GM15510 (cell line): ENCODE measurements around the gene GAPVD1.

Experiments used
- POLR2A ChIP-seq: IDR thresholded peaks from 3 replicates; pipeline ENCODE4 v1.6.1; 2011; ENCODE audit warnings: borderline replicate concordance; ENCODE audit not compliant: insufficient read length; ENCODE audit errors: extremely low read depth

The GAPVD1 gene

DNA sequence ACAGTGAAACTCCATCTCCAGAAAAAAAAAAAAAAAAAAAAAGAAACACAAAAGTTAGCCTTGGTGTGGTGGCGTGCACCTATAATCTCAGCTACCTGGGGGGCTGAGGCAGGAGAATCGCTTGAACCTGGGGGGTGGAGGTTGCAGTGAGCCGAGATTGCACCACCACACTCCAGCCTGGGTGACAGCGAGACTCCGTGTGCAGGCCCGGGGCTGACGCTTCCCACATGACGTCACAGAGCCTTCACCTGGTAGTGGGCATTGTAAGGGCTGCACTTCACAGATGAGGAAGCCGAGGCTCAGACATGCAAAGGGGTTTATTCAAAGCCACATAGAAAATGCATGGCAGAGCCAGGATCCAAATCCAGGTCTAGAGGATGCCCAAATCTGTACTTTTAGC lies 114.2 kb downstream of the GAPVD1 start:
- no peak for TF ChIP-seq POLR2A

DNA sequence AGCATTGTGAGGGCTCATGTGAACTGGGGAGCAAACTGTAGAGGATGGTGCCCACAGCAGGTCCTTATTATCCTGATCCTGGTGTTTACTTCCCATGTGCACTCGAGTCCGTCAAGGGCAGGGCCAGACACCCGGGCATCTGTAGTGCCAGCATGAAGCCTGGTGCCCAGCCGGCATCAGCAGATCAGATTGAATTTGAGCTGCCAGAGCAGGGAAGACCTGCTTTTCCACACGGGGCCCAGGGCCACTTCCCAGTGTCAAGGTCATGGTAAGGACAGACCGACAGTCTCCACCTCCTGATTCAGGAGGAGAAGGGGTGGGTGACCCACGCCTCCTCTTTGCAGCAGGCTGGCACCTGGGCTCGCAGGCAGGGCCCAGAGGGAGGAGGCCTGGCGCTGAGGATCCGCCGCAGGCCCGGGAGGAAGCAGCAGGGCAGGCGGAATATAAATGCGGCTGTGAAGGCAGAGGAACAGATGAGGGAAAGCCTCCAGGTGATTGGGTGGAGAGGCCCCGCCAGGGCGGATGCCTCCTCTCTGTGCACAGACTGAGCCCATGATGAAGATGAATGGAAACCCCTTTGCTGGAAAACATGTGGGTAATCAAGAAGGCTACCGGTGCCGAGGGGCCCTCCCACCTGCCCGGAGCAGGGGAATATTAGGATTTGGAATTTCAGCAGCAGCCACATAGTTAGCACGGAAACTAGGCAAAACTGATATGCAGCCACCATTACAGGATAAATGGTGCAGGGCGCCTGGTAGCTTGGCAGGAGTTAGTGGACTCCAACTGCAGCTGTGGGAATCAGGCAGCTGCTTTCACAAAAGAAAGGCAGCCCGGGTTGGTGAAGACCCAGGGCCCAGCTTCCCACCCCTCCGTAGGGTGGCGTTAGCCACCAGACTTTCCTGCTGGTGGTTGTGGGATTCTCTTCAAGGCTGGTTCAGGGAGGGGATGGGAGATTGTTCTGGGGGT lies 114.9 kb downstream of the GAPVD1 start:
- no peak for TF ChIP-seq POLR2A

DNA sequence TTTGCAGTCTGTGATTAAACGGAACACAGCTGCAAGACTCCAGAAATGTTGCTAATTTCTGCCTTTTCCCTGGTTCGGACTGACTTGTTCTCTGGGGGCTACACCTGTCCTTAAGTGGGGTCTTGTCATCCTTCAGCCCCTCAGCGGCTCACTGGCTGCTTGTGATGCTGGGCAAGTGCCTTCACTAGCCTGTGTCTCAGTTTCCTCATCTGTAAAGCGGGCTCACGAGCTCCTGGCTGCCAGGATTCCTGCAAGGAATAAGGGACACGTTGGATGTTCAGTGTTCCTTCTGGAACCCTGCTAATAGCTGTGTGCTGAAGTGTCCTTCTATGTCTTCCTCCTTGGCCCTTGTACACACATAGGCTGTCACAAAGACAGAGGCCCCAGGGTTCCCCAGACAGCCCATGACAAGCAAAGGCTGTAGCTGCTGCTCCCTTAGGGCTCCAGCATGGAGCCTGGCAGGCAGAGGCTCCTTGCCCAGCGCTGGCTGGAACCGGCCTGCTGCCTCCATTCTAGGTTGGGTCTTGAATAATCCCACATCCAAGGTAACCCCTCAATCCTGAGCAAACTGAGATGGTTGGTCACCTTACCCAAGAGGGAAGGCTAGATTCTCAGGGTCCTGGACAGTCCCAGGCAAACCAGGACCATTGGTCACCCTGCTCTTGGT lies 116.1 kb downstream of the GAPVD1 start:
- no peak for TF ChIP-seq POLR2A

DNA sequence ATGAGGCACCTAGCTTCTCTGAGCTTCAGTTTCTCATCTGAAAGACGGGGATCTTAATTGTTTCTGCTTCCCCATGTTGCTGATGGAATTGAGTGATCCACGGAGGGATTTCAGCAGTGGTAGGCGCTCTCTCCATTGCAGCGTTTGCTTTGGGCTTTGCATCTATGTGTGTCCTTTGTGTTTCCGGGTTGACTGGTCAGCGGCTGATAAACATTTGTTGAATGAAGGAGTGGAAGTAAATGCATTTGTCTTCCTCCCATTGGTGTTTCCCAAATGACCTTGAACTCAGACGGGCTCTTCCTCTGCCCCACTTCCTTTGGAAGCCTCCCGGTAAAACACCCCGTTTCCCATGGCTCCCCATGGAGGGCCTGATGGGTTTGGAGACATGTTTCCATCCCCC lies 117.2 kb downstream of the GAPVD1 start:
- TF ChIP-seq POLR2A = no peak

DNA sequence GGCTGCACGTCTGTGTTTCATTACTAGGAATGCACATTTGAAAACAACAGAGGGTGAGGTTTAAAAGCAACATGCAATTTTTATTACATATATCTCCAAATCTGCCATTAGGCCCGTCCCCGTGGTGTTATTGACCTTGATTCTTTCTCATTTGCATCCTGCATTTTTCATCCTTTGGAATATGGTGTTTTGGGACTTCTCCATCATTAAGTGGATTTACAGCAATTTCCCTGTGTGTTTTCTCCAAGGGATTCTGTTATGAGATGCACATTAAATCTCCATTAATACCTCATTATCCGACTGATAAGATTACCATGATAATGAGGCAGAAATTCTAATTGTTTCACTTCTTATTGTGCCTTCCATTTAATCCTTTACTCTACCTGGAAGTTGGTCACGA lies 117.6 kb downstream of the GAPVD1 start:
- no peak for TF ChIP-seq POLR2A

DNA sequence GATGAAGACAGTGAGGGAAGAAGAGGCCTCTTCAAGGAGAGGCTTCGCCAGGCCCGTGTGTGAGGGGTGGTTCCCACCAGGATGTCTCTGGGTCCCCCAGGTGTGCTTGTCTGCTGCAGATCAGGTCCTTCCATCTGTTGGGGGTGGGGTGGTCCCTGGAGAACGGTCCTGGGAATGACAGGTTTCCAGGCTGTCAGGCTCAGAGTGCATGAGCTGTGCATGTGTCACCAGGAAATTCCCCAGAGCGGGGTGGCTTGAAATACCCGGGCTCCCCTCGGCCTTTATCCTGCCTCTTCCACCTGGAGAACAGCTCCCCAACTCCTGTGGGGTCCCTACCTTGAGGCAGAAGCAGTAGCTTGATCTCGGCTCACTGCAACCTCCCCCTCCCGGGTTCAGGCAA lies 118.8 kb downstream of the GAPVD1 start:
- no peak for TF ChIP-seq POLR2A

DNA sequence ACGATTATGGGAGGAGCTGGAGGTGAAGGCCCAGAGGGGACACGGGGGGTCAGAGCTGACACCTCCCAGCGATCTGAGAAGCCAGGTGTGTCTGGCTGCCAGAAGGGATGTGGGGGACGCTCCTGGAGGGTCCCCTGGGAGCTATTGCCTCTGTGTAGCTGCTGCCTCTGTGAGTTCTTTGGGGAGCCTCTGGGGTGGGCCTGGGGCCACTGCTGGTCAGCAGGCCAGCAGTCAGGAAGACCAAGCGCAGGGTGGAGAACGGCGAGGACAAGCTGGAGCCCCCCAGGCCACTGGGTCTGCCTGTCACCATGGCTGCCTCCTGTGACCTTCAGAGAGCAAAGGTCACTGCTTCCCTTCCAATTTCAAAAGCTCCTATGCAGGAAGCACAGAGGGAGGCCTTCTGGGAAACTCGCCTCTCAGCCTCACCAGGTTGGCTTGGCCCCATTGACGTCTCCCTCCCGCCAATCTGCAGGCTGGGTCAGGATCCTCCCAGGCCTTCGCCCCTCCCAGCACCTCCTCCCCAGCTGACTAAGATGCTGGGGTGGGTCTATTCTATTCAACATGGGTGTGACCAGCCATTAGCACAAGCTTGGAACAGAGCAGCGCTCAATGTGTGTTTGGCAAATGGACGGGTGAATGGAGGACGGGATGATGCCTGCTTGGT lies 126.4 kb downstream of the GAPVD1 start:
- no peak for TF ChIP-seq POLR2A

DNA sequence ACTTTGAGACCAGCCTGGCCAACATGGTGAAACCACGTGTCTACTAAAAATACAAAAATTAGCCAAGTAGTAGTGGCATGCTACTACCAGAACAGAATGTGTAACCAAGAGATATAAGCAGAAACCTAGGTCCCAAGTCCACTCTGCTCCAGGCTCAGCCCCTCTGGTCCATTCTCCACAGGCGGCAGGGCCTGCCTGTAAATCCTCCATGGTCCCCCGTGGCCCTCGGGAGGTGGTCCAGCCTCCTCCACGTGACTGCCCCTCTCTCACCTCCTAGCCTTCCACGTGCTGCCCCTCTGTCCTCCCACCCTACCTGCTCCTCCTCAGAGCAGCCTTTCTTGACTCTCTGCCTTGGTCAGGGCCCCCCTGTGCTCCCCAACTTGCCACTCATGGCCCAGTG lies 127.4 kb downstream of the GAPVD1 start:
- no peak for TF ChIP-seq POLR2A

DNA sequence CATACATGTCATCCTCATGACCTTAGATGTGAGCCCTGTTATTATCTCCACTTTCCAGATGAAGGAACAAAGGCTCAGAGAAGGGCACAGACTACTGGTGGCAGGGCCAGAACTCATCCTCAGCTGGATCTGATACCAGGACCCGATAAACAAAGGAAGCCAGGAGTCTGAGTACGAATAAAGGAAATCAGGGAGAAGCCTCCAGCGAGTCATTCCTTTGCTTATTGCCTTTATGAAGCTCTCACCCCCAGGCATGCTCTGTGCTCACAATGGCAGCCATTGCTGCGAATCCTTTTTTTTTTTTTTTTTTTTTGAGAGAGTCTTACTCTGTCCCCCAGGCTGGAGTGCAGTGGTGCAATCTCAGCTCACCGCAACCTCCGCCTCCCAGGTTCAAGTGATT lies 130.1 kb downstream of the GAPVD1 start:
- TF ChIP-seq POLR2A = no peak

DNA sequence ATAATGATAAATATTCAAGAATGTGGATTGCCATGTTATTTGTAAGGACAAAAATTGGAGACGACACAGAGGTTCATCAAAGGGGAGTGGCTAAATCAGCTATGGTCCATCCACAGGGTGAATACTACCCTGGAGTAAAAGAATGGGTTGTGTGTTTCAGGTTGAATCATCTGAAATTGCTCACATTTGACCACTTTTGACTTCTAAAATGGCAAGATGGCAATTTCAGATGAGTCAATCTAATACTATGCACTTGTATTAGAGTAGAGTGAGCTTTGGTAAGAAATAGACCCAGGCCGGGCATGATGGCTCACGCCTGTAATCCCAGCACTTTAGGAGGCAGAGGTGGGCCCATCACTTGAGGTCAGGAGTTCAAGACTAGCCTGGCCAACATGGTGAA lies 131.8 kb downstream of the GAPVD1 start:
- TF ChIP-seq POLR2A = no peak

DNA sequence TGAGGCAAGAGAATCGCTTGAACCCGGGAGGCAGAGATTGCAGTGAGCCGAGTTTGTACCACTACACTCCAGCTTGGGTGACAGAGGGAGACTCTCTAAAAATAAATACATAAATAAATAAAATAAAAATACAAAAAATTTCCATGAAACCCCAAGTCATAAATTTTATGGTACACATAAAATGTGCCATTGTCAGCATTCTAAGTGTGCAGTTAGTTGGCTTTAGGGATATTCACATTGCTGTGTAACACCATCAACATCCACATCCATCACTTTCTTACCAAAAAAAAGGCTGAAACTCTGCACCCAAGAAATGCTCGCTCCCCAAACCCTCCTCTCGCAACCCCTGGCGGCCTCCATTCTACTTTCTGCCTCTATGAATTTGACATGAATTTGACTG lies 135.2 kb downstream of the GAPVD1 start:
- TF ChIP-seq POLR2A = no peak

DNA sequence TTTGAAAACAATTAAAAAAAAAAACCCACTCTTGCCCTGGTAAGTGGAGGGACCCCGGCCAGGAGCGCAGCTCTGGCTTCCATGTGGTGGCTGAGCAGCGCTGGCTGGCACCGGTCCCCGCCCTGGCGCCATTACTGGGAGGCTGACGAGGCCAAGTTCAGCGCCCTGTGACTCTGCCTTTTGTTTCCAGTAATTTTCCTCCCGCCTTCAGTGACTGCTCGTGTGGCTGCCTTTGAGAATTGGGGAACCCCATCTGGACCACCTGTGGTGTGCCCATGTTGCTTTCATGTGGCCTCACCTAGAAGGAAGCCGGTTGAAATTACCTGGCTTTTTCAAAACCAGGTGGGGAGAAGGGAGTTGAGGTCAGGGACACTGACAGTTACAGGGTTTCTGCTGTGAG lies 136.1 kb downstream of the GAPVD1 start:
- TF ChIP-seq POLR2A = no peak

DNA sequence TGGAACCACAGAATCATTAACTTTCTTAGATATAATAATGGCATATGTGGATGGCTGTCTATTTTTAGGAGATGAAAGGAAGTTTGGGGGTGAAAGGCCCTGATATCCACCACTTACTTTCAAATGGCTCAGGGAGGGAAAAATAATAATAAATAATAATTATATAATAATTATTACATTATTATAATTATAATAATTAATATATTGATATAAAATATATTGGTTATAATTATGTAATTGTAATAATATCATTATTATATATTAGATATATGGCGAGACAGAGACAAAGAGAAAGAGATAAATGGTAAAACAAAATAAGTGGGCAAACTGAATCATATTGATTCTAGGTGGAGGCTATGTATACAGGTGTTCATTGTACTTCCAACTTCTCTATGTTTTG lies 136.6 kb downstream of the GAPVD1 start:
- TF ChIP-seq POLR2A = no peak

DNA sequence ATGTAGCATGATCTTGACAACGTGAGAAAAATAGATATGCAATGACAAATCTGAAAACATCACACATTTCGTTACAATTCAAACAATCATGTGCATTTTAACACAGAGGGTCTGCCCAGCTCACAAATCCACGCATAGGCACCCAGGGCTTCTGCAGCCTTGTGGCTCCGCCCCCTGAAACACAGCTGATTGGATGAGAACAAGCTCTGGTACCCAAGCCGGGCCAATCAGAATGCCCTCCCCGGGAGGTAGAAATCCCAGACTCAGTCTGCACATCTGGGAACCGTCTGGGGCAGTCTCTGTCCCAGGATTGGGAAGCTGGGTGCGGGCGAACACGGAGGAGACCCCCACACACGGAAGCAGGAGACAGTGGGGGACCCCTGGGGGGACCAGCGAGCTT lies 137.5 kb downstream of the GAPVD1 start:
- TF ChIP-seq POLR2A = no peak

DNA sequence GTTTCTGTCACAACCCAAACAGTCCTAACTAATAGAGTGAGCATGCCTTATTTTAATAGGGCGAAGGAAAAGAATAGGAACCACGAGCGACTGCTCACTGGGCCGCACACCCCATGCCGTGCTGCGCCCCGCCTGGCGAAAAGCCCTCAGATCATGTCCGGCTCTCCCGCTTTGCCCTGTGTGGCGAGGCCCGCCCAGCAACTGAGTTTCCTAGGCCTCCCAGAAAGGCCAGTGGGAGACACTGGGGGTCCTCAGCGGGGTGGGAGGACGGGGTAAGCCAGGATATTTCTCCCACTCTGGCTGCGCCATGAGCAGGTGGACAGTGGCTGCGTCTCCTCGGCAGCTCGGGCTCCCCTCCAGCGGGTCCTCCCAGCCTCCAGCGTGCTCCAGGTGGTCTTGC lies 138.0 kb downstream of the GAPVD1 start:
- TF ChIP-seq POLR2A = no peak
